ENCODE measurements around the gene PCDHB11.
"Not testable (repeated sequence)": the region's sequence is repeated elsewhere in the genome, so short reads cannot be mapped to it uniquely, and the experiment has no call there.

PCDHB11 gene

DNA sequence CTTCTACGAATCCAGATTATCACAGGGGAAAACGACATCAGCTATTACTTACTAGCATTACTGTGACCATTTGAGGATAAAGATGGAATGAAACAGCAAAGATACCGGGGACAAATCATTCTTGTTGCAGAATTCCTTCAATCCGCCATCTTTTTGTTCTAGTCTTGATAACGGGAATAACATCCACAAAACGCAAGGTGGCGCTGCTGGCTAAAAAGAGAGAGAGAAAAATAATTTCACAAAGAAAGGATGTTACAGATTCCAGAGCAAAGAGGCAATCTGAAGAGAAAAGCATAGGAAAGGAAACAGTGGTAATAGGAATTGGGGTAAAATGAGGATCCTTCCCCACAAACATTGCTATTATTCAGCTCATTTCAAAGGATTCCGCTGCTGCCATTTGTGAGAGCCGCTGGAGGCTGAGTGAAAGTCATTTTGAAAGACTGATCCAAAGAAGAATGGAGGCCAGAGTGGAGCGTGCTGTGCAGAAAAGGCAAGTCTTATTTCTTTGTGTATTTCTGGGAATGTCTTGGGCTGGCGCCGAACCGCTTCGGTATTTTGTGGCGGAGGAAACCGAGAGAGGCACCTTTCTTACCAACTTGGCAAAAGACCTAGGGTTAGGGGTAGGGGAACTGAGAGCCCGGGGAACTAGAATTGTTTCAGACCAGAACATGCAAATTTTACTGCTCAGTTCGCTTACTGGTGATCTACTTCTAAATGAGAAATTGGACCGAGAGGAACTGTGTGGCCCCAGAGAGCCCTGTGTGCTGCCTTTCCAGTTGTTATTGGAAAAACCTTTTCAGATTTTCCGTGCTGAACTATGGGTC, 26.8 kb upstream of the PCDHB11 start, which contains the start of gene PCDHB7:
TSS of gene PCDHB7 (plus strand) at position 264 of the 824 bp plus-strand sequence. CDS start at position 456, 192 bp downstream.
- TF ChIP-seq, protein P1, sequence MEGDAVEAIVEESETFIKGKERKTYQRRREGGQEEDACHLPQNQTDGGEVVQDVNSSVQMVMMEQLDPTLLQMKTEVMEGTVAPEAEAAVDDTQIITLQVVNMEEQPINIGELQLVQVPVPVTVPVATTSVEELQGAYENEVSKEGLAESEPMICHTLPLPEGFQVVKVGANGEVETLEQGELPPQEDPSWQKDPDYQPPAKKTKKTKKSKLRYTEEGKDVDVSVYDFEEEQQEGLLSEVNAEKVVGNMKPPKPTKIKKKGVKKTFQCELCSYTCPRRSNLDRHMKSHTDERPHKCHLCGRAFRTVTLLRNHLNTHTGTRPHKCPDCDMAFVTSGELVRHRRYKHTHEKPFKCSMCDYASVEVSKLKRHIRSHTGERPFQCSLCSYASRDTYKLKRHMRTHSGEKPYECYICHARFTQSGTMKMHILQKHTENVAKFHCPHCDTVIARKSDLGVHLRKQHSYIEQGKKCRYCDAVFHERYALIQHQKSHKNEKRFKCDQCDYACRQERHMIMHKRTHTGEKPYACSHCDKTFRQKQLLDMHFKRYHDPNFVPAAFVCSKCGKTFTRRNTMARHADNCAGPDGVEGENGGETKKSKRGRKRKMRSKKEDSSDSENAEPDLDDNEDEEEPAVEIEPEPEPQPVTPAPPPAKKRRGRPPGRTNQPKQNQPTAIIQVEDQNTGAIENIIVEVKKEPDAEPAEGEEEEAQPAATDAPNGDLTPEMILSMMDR (IDR thresholded peaks at IDR 0.05; ENCODE audit: low read length): peak; percentile 78
- TF ChIP-seq EZH2 (IDR thresholded peaks at IDR 0.05; ENCODE audit: borderline replicate concordance, low read length): no peak
- no peak within 1 kb of the TSS for H3K9ac ChIP-seq (ENCODE audit: low read length)
- no peaks in the 10 kb centered on the region for H3K79me2 ChIP-seq (ENCODE audit: insufficient read depth, low read length)
- no peaks in the 10 kb centered on the region for H4K20me1 ChIP-seq (ENCODE audit: insufficient read depth, low read length)
- H3K27me3 ChIP-seq (ENCODE audit: insufficient read depth, low read length): no peaks in the 10 kb centered on the region
- H3K4me2 ChIP-seq (ENCODE audit: low read length): peak within 1 kb of the TSS; percentile 17; the same call in 1 of the 2 replicates
- 0 out of 2 replicates have a peak within 1 kb of the TSS, but pooled peaks have one; percentile 15 for H2AFZ ChIP-seq (ENCODE audit: low read length)
- no peaks in the 10 kb centered on the region for H3K36me3 ChIP-seq (ENCODE audit: insufficient read depth, low read length)
- H3F3A ChIP-seq (ENCODE audit: insufficient read depth, low read length): no peaks in the 10 kb centered on the region
- H3K9me2 ChIP-seq (ENCODE audit: low read depth, low read length): no peaks in the 10 kb centered on the region
- no peaks in the 10 kb centered on the region for H3K4me1 ChIP-seq (ENCODE audit: insufficient read depth, low read length, severe bottlenecking)
- H3K4me3 ChIP-seq (ENCODE audit: low read depth, low read length, poor library complexity, severe bottlenecking): no peak within 1 kb of the TSS
- no peaks in the 10 kb centered on the region for H3K9me3 ChIP-seq (ENCODE audit: low read length)
- no peak within 1 kb of the TSS for H3K27ac ChIP-seq (ENCODE audit: low read depth, low read length, poor library complexity, severe bottlenecking)

DNA sequence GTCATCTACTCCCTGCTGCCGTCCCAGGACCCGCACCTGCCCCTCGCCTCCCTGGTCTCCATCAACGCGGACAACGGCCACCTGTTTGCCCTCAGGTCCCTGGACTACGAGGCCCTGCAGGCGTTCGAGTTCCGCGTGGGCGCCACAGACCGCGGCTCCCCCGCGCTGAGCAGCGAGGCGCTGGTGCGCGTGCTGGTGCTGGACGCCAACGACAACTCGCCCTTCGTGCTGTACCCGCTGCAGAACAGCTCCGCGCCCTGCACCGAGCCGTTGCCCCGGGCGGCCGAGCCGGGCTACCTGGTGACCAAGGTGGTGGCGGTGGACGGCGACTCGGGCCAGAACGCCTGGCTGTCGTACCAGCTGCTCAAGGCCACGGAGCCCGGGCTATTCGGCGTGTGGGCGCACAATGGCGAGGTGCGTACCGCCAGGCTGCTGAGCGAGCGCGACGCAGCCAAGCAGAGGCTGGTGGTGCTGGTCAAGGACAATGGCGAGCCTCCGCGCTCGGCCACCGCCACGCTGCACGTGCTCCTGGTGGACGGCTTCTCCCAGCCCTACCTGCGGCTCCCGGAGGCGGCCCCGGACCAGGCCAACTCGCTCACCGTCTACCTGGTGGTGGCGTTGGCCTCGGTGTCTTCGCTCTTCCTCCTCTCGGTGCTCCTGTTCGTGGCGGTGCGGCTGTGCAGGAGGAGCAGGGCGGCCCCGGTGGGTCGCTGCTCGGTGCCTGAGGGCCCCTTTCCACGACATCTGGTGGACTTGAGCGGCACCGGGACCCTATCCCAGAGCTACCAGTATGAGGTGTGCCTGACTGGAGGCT, 24.9 kb upstream of the PCDHB11 start:
- H3F3A ChIP-seq (ENCODE audit: insufficient read depth, low read length); H3K27me3 ChIP-seq (ENCODE audit: insufficient read depth, low read length); H3K9ac ChIP-seq (ENCODE audit: low read length); H4K20me1 ChIP-seq (ENCODE audit: insufficient read depth, low read length); H3K79me2 ChIP-seq (ENCODE audit: insufficient read depth, low read length); H3K9me2 ChIP-seq (ENCODE audit: low read depth, low read length); H3K27ac ChIP-seq (ENCODE audit: low read depth, low read length, poor library complexity, severe bottlenecking); H3K36me3 ChIP-seq (ENCODE audit: insufficient read depth, low read length); H3K4me1 ChIP-seq (ENCODE audit: insufficient read depth, low read length, severe bottlenecking); H3K4me3 ChIP-seq (ENCODE audit: low read depth, low read length, poor library complexity, severe bottlenecking); H3K4me2 ChIP-seq (ENCODE audit: low read length); H3K9me3 ChIP-seq (ENCODE audit: low read length); H2AFZ ChIP-seq (ENCODE audit: low read length): not testable (repeated sequence)

DNA sequence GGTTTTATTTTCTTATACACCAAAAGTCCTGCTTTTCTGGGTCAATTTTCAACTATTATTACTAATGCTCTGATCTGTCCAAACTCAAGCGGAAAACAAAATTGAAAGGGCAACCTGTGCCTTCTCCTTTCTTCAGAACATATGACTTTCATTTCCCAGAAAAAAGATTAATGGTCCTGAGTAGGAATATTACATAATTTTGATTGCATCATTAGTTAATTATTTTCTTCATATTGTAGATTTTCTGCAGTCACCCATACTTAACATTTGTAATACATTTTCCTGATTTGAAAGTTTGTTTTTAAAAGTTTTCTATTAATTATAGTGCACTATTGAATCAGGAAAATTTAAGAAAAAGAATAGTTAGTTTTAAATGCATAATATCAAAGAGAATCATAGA, 23.5 kb upstream of the PCDHB11 start:
- Histone ChIP-seq H3K27me3 (ENCODE audit: insufficient read depth, low read length) (no peaks in the 10 kb centered on the region), H4K20me1 (ENCODE audit: insufficient read depth, low read length) (no peaks in the 10 kb centered on the region), H3K36me3 (ENCODE audit: insufficient read depth, low read length) (no peaks in the 10 kb centered on the region), H3K4me3 (ENCODE audit: low read depth, low read length, poor library complexity, severe bottlenecking) (no peak overlapping the region), H3K9me2 (ENCODE audit: low read depth, low read length) (no peaks in the 10 kb centered on the region), H3K4me2 (ENCODE audit: low read length) (no peak overlapping the region), H3K4me1 (ENCODE audit: insufficient read depth, low read length, severe bottlenecking) (no peaks in the 10 kb centered on the region), H2AFZ (ENCODE audit: low read length) (no peak overlapping the region), H3K9ac (ENCODE audit: low read length) (no peak overlapping the region), H3F3A (ENCODE audit: insufficient read depth, low read length) (no peaks in the 10 kb centered on the region), H3K9me3 (ENCODE audit: low read length) (no peaks in the 10 kb centered on the region), H3K79me2 (ENCODE audit: insufficient read depth, low read length) (no peaks in the 10 kb centered on the region), H3K27ac (ENCODE audit: low read depth, low read length, poor library complexity, severe bottlenecking) (no peak overlapping the region)
- TF ChIP-seq, protein P1 (IDR thresholded peaks at IDR 0.05; ENCODE audit: low read length): no peak
- TF ChIP-seq EZH2 (IDR thresholded peaks at IDR 0.05; ENCODE audit: borderline replicate concordance, low read length): no peak

DNA sequence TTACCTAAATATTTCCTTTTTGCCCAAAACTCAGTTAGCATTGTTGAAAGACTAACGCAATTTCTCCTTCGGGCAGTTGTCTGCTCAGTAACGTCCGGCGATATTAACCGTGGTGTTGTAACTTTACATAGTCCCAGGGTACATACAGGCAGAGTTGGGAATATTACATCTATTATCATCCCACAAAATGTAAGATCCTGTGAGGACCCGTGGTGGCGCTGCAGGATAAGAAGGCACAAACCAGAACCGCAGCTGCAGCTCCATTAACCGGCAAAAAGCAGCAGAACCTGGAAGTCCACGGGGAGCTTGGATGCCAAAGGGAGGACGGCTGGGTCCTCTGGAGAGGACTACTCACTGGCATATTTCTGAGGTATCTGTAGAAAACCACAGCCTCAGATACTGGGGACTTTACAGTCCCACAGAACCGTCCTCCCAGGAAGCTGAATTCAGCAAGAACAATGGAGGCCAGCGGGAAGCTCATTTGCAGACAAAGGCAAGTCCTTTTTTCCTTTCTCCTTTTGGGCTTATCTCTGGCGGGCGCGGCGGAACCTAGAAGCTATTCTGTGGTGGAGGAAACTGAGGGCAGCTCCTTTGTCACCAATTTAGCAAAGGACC, 21.7 kb upstream of the PCDHB11 start, which contains the start of gene PCDHB8:
TSS of gene PCDHB8 (plus strand) at position 214 of the 615 bp plus-strand sequence. CDS start at position 459, 245 bp downstream.
- not testable (repeated sequence) for H3K79me2 ChIP-seq (ENCODE audit: insufficient read depth, low read length); H2AFZ ChIP-seq (ENCODE audit: low read length); H3K9me2 ChIP-seq (ENCODE audit: low read depth, low read length); H4K20me1 ChIP-seq (ENCODE audit: insufficient read depth, low read length); H3K4me2 ChIP-seq (ENCODE audit: low read length); H3K4me1 ChIP-seq (ENCODE audit: insufficient read depth, low read length, severe bottlenecking); H3K27ac ChIP-seq (ENCODE audit: low read depth, low read length, poor library complexity, severe bottlenecking); H3K27me3 ChIP-seq (ENCODE audit: insufficient read depth, low read length); H3F3A ChIP-seq (ENCODE audit: insufficient read depth, low read length); H3K36me3 ChIP-seq (ENCODE audit: insufficient read depth, low read length); H3K9ac ChIP-seq (ENCODE audit: low read length); H3K4me3 ChIP-seq (ENCODE audit: low read depth, low read length, poor library complexity, severe bottlenecking); H3K9me3 ChIP-seq (ENCODE audit: low read length)

DNA sequence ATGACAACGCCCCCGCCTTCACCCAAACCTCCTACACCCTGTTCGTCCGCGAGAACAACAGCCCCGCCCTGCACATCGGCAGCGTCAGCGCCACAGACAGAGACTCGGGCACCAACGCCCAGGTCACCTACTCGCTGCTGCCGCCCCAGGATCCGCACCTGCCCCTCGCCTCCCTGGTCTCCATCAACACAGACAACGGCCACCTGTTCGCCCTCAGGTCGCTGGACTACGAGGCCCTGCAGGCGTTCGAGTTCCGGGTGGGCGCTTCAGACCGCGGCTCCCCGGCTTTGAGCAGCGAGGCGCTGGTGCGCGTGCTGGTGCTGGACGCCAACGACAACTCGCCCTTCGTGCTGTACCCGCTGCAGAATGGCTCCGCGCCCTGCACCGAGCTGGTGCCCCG, 20.1 kb upstream of the PCDHB11 start:
- not testable (repeated sequence) for H3K9me2 ChIP-seq (ENCODE audit: low read depth, low read length); H3K4me3 ChIP-seq (ENCODE audit: low read depth, low read length, poor library complexity, severe bottlenecking)

More for the DNA sequence above, 20.1 kb upstream of the PCDHB11 start:
- H3K9me3 ChIP-seq (ENCODE audit: low read length); H3K4me2 ChIP-seq (ENCODE audit: low read length); H2AFZ ChIP-seq (ENCODE audit: low read length); H3K4me1 ChIP-seq (ENCODE audit: insufficient read depth, low read length, severe bottlenecking); H3K79me2 ChIP-seq (ENCODE audit: insufficient read depth, low read length); H3K27ac ChIP-seq (ENCODE audit: low read depth, low read length, poor library complexity, severe bottlenecking); H3F3A ChIP-seq (ENCODE audit: insufficient read depth, low read length); H3K36me3 ChIP-seq (ENCODE audit: insufficient read depth, low read length); H3K9ac ChIP-seq (ENCODE audit: low read length); H3K27me3 ChIP-seq (ENCODE audit: insufficient read depth, low read length); H4K20me1 ChIP-seq (ENCODE audit: insufficient read depth, low read length): not testable (repeated sequence)
